NCI-H69 (cell line): Measurements from ENCODE around the gene ANKRD17.
"Not testable (repeated sequence)": the region's sequence is repeated elsewhere in the genome, so short reads cannot be mapped to it uniquely, and the experiment has no call there.

ENCODE experiments used
- DNase-seq: peaks from one replicate; lab custom pipeline; 2025; lab: John Stamatoyannopoulos, UW

Gene ANKRD17

DNA sequence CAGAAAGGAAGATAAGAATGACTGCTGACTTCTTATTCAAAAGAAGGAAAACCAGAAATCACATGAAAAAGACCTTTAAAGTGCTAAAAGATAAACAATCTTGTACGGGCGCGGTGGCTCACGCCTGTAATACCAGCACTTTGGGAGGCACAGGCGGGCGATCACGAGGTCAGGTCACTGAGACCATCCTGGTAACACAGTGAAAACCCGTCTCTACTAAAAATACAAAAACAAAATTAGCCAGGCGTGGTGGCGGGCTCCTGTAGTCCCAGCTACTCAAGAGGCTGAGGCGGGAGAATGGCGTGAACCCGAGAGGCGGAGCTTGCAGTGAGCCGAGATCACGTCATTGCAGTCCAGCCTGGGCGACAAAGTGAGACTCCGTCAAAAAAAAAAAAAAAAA lies 54.6 kb downstream of the ANKRD17 start:
- DNase-seq = not testable (repeated sequence)

DNA sequence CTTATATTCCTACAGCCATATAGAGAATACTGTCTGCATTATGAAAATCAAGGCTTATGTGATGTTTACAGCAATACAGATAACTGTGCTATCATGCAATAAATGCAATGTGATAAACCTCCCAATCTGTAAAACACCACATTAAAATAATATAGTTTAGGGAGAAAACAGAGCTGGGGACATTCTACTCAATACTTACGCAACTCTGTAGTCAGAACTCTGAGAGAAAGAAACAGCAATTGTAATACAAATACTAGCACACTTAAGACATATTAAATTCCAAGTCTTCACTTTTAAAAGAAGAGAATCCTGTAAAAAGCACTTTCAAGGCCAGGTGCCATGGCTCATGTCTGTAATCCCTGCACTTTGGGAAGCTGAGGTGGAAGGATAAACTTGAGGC lies 61.4 kb downstream of the ANKRD17 start:
- DNase-seq = no peak

DNA sequence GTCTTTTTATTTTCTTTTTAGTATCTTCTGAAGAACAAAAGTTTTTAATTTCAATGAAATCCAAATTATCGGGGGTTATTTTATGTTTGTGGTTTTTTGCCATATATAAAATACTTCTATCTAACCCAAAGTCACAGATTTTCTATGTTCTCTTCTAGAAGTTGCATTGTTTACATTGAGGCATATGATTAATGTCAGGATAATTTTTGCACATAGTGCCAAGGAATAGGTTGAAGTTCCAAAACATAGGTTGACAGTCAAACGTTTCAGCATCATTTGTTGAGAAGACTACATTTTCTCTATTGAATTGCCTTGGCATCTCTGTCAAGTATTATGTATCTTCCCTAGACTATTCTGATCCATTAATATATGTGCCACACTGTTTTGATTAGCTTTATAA lies 64.5 kb downstream of the ANKRD17 start:
- no peak for DNase-seq

DNA sequence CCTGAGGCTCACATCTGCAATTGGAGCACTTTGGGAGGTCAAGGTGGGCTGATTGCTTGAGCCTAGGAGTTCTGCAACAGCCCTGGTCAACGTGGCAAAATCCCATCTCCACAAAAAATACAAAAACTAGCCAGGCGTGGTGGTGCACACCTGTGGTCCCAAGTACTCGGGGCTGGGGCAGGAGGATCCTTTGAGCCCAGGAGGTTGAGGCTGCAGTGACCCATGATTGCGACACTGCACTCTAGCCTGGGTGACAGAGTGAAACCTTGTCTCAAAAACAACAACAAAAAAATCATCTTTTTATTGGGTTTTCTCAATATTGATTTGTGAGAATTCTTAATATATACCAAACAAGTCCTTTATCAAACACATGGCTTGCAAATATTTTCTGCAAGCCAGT lies 64.9 kb downstream of the ANKRD17 start:
- no peak for DNase-seq

GRCh38 chr4:73193155-73193554 lies 65.4 kb downstream of the ANKRD17 start:
- DNase-seq = no peak

GRCh38 chr4:73189274-73189810 lies 69.3 kb downstream of the ANKRD17 start:
- DNase-seq = no peak

DNA sequence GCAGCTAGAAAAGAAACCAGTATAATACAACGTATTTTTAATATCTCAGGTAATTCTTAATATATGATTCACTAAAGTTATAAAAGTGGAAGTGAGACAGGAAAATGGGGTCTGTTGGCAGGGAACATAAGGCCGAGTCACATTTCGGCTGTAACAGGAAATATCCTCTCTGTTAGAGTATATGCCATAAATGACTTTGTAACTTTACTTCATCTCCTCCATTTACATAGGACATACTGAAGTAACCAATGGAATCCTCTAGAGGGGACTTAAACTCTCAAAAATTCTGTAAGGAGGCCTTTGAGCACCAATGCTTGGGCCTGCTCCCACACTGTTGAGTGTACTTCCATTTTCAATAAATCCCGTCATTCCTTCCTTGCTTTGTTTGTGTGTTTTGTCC lies 71.3 kb downstream of the ANKRD17 start:
- no peak for DNase-seq

DNA sequence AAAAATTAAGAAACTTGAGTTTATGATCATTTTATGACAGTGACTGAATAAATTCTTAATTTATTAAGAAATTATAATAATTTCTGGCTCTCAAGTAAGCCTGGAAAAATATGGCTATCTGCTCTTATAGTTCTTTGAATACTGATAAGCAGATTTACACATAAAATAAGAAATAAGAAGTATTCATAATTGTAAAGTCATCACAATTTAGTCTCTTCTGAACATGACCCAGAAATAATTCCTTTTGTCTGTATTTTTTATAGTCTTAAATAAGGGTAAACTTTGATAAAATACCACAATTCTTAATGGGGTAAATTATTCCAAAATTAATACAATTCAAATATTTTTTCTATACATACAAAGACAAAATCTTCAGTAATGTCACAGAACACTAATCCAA lies 72.7 kb downstream of the ANKRD17 start:
- DNase-seq = no peak

DNA sequence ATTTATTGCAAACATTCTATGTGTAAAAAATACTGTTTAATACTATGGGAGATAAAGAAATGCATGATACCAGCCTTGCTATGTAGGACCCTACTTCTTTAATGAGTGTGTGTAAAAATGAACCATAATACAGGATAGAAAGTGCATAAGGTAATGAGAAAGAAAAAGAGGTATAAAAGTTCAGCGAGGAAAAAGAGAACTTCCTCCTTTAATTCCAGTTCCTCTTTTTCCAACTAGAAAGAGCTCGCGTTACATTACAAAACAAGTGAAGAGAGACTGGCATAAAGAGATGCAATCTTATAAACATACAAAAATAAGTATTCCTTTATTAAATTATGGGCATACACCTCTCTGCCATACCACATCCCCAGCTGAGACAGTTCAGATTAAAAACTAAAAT lies 77.4 kb downstream of the ANKRD17 start:
- DNase-seq = no peak

DNA sequence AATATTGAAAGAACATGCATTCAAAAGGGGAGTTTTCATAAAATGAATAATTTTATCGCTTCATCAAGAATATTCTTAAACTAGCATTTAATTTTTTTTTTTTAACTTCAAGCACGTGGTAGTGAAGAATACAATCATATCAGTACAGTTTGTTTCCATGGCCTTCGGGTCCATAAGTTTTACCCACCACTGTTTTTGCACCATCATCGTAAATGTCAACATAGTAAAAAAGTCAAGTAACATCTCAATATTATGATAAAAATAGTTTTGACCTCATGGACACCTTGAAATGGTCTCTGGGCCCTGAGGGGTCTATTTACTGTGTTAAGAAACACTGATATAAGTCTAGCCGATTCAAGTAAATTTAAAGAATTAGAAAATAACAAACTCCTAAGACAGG lies 80.2 kb downstream of the ANKRD17 start:
- DNase-seq = no peak

DNA sequence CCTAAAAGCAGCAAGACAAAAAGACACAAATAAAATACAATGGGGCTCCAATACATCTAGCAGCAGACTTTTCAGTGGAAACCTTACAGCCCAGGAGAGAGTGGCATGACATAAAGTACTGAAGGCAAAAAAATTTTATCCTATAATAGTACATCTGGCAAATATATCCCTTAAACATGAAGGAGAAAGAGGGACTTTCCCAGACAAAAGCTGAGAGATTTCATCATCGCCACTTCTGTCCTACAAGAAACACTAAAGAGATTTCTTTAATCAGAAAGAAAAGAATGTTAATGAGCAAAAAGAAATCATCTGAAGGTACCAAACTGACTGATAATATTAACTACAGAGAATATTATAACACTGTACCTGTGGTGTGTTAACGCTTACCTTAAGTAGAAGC lies 86.4 kb downstream of the ANKRD17 start:
- no peak for DNase-seq

DNA sequence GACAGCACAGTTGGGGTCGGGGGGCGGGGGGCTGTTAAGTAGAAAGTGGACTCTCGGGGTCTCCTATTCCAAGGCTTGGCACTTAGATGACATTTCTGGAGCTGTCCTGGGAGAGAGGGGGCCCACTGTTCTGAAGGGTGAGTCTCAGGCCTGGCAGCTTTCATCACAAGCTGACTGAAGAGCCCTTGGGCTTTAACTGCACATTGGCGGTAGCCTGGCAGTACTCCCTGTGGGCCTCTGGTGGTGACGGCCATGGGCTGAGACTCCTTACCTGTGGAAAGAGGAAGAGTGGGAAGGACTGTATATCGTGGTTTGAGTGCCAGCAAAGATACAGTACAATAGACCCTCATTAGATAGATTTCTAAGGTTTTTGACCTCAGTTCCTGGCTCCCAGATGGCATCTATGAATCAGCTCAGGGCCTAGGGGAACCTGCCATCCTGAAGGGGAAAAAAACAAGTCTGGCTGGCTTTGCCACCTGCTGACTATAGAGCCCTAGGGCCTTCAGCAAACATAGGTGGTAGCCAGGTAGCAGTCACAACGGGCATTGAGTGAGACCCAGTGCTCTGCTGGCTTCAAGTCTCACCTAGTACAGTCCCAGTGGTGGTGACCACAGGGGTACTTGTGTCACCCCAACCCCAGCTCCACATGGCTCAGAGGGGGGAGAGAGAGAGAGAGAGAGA lies 87.9 kb downstream of the ANKRD17 start:
- peak; percentile 15 for DNase-seq

DNA sequence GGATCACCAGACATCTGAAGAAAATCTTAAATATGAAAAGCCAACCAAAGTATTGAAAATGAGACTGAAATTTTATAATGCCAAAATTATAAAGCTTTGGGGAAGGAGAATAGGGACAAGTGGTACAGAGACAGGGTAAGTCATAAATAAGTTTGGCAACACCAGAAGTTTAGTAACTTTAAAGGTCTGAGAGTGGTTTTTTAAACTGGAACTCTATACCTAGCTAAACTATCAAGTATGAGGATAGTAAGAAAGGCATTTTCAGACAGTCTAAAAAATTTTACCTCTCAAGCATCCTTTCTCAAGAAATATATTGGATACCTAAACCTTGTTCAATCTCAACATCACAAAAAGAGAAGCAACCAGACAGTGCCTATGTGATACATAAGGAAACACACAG lies 92.4 kb downstream of the ANKRD17 start:
- DNase-seq = no peak

- DNase-seq = no peak
These were observed 96.9 kb downstream of the ANKRD17 start for GRCh38 chr4:73161527-73162185.

DNA sequence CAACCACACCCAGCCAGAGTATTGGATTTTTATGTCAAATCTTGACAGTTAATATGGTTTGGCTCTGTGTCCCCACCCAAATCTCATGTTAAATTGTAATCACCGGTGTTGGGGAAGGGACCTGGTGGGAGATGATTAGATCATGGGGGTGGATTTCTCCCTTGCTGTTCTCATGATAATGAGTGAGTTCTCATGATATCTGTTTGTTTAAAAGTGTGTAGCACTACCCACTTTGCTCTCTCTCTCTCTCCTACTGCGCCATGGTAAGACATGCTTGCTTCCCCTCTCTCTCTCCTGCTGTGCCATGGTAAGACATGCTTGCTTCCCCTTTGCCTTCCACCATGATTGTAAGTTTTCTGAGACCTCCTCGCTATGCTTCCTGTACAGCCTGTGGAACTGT lies 102.2 kb downstream of the ANKRD17 start:
- no peak for DNase-seq

DNA sequence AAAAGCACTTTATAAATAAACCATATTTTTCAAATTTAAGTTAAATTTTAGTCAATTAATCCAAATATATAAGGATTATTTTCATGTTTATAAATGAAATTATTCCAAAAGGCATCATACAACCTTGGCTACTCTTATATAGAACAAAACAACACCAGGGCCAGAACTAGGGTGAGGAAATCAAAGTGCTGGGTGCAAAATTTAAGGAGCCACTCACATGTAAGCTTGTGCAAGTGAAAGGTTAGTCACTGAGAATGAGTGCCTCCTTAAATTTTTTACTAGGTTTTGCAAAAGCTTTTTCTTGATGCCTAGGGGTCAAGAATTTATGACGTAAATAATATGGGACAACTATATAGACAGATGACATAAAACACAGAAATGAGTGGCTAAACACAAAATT lies 105.7 kb downstream of the ANKRD17 start:
- DNase-seq = no peak

DNA sequence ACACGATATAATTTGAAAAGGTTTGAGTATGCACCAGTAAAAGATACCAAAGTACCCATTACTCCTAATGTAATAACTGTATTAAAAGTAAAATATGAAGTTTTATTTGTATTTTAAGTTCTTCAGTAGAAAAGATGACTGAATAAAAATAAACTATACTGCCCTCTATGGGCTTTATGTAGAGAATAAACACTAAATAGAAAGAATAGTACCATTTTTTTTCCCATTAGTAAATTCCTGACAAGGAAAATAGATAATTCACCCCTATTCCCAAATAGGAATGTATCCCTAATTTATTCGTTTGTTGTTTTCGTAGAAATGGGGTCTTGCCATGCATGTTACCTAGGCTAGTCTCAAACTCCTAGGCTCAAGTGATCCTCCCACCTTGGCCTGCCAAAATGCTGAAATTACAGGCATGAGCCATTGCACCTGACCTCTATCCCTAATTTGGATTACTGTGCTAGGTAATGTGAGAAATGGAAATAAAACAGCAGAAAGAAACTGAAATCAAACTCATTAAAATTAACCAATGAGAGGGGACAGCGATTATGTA lies 115.5 kb downstream of the ANKRD17 start:
- no peak for DNase-seq

GRCh38 chr4:73139991-73140390 lies 118.6 kb downstream of the ANKRD17 start:
- no peak for DNase-seq

- no peak for DNase-seq
These were observed 119.4 kb downstream of the ANKRD17 start for GRCh38 chr4:73139245-73139644.

DNA sequence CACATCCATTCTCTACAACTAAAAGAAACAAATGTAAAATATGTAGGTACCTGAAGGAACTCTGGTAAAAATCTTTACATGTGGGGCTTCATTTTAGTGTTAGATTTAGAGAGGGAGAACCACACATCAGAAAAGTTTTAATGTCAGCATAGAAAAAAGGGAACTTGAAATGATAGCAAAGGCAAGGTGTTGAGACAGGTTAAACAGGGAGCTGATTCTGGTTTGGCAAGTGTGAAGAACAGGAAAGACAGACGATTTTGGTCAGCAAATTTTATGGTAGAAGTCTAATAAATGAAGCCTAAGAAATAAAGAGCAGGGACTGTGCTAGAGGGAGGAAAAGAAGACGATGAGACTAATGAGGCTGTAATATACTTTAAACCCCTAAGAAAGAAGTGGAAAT lies 121.5 kb downstream of the ANKRD17 start:
- DNase-seq = no peak

- DNase-seq = no peak
These were observed 124.8 kb downstream of the ANKRD17 start for GRCh38 chr4:73133784-73134183.

- DNase-seq = no peak
These were observed 127.3 kb downstream of the ANKRD17 start for GRCh38 chr4:73131281-73131680.

GRCh38 chr4:73129319-73129718 lies 129.3 kb downstream of the ANKRD17 start:
- no peak for DNase-seq
